NCI-H748 treated with DMSO at 0.1 percent for 48 hours (cell line): ENCODE measurements around the gene ZNF609.

Experiments
- DNase-seq: peaks from one replicate; lab custom pipeline; 2025; lab: John Stamatoyannopoulos, UW

The ZNF609 gene

DNA sequence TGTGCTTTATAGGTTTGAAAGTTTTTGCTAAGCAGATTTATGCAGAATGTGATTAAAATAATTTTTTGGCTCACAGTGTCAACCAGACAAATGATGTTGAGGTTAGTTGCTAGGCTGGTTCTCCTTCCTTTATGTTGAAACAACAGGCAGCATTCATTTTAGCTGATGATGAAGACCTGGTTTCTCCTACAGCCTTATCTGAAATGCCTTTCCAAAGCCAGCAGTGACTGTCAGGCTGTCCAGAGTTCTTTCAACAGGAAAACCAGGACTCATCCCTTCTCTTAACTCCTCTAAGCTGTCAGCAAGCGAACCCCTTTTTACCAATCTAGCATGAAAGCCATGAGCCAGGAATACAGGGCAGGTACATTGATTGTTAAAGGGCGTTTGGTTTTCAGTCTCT, 84.1 kb downstream of the ZNF609 start:
- DNase-seq, result no peak

DNA sequence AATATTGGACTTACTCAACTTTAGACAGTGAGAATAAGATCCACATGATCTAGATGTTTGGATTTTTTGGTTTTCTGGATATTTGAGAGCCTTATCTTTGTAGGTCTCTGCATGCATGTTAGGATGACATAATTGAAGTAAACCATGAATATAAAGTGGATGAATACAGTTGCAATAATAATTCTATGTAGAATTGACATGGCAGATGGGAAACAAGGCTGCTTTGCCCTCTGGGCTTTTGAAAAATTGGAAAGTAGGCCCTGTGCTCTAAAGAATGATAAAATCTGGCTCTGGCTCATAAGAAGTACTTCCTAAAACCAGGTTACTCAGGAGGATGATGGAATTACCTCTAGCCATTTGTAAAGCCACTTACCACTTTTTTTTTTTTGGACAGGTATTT, 86.9 kb downstream of the ZNF609 start:
- no peak for DNase-seq

DNA sequence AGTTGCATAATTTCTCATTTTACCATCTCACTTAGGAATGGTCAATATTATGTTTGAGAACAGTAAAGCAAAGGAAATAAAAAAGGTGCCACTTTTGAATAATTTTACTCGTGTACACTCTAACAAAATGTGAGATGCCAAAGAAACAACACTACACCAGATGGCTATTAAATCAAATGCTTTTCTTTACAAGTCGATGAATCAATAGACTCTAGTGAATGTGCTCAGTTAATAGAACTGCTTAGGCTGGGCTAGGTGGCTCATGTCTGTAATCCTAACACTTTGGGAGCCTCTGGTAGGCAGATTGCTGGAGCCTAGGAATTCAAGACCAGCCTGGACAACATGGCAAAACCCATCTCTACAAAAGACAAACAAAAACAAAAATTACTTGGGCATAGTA, 87.9 kb downstream of the ZNF609 start:
- DNase-seq, result no peak

DNA sequence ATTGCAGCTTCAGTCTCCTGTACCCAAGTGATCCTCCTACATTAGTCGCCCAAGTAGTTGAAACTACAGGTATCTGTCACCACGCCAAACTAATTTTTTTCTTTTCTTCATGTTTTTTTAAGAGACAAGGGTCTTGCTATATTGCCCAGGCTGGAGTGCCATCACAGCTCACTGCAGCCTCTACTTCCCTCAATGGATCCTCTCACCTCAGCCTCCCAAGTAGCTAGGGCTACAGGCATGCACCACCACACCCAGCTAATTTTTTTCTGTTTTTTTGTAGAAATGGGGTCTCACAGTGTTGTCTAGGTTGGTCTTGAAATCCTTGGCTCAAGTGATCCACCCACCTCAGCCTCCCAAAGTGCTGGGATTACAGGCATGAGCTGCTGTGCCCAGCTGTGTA, 89.5 kb downstream of the ZNF609 start:
- no peak for DNase-seq

DNA sequence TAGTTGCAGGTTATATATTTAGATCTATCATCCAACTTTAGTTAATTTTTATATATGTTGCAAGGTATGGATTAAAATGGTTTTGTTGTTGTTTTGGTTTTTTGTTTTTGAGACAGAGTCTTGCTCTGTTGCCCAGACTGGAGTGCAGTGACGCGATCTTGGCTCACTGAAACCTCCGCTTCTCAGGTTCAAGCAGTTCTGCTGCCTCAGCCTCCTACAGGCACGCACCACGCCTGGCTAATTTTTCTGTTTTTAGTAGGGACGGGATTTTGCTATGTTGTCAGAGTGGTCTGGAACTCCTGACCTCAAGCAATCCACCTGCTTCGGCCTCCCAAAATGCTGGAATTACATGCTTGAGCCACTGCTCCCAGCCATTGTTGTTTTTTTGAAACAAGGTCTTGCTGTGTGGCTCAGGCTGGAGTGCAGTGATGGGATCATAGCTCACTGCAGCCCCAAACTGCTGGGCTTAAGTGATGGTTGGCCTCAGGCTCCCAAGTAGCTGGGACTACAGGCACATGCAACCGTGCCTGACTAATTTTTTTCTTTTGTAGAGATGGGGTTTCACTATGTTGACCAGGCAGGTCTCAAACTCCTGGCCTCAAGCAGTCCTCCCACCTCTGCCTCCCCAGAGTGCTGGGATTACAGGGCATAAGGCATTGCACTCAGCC, 92.0 kb downstream of the ZNF609 start:
- no peak for DNase-seq

DNA sequence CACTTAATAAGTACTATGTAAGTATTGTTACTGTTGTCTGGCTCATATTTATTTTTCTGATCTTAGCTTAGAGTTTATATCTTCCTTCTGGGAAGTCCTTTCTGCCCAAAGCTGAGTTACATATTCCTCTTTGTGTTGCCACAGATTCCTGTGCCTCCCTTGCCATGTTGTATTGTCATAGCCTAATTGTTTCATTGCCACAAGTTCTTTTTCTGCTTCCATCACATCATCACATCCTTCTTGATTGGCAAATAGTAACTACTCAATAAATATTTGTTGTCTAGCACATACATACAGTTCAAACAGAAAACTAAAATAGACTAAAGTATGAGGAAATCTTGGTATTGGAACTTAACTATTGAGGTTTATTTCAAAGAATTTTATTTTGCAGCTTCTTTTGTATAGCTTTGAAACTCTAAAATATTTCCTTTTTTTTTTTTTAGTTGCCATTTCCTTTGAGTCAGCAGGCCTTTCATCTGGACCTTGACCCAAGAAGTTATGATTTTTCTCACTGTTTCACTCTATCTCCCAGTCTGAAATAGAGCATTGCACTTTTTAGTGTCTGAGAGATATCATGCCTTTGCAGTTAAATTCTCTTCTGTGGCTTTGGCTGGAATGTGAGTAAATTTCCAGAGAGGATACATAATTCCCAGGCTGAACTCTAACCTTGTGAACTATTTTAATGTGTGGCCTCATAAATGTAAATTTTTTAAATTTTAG, 98.2 kb downstream of the ZNF609 start:
- no peak for DNase-seq

DNA sequence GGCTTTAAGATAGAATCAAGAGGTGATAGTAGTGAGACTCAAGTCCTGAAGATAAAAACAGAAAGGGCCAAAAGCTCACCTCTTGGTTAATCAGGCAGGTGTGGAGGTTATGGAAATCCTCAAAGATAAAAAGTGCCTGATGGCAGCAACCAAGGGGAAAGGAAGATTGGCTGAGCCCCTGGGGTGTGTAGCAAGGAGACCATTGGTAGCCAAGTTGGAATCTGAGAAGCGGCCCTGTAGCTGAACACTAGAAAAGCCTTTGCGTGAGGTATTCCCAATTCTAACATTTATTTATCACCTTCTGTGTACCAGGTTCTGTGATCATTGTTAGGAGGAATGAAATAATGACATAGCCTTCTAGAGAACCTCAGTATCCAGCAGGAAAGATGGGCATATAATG, 98.9 kb downstream of the ZNF609 start:
- DNase-seq, result no peak

DNA sequence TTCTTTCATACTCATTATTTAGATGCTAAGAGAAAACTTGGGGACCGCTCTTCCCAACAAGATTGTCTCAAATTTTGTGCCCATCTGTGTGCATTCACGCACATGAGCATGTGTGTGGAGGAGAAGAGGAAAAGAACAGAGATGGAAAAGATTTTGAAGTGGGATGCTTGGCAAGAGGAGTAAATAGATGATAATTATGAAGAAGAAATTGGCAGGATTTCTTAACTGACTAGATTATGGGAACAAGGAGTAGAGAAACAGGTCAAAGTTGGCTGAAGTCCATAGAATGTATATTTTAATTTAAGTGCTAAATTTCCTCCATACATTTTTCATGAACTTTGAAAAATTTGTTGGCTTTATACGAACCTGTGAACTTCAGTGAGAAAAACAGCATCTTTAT, 100.1 kb downstream of the ZNF609 start:
- DNase-seq, result no peak

DNA sequence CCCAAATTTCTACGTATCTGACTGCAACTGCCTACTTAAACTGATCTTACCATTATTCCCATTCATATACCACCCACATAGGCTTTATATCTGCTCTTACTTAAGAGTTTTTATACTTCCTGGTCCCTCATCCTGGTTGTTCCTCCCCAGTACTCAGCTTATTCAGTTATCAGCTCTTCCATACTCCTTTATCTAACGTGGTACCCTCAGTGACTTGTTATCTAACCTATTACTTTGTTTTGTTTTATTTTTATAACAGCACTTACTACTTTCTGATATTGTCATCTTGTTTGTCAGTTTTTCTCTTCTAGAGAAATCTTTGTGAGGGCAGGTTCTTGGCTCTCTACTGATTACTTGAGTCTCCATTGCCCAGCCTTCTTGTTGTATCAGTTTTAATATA, 100.6 kb downstream of the ZNF609 start:
- no peak for DNase-seq

DNA sequence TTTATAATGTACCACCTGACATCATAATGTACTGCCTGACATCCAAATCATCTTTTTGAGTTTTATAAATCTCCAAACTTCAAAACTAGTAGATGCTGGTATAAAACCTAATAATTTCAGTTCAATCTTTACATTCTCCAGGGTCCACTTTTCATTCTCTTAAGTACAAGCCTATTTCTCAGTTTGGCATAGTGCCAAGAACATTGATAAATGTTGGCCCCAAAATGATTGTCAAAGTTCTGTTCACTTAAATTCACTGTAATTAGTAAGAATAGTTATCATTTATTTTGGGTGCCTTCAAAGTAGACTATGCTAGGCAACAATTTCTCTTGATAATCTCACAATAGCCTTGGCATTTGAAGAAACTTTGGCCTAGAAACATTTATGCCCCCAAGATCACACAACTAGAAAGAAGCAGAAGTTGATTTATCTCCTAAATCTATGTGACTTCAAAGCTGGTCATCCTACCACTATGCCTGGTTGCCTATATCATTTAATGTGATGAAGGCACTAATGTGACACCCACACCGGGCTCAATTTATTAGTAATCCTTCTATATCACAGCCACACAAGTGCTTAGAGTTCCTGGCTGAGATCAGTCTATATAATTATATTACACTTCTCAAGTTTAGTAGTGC, 101.7 kb downstream of the ZNF609 start:
- no peak for DNase-seq

DNA sequence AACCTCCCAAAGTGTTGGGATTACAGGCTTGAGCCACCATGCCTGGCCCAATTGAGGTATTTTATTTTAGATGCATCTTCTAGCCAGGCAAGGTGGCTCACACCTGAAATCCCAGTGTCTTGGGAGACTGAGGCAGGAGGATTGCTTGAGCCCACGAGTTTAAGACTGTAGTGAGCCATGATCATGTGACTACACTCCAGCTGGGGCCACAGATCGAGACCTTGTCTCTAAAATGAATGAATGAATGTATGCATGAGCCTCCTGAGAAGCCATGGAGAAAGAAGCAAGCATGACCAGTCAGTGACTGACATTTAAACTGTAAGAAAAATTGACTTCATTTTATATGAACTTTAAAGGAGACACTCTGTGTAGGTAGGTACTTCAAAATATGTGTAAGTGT, 105.7 kb downstream of the ZNF609 start:
- no peak for DNase-seq

DNA sequence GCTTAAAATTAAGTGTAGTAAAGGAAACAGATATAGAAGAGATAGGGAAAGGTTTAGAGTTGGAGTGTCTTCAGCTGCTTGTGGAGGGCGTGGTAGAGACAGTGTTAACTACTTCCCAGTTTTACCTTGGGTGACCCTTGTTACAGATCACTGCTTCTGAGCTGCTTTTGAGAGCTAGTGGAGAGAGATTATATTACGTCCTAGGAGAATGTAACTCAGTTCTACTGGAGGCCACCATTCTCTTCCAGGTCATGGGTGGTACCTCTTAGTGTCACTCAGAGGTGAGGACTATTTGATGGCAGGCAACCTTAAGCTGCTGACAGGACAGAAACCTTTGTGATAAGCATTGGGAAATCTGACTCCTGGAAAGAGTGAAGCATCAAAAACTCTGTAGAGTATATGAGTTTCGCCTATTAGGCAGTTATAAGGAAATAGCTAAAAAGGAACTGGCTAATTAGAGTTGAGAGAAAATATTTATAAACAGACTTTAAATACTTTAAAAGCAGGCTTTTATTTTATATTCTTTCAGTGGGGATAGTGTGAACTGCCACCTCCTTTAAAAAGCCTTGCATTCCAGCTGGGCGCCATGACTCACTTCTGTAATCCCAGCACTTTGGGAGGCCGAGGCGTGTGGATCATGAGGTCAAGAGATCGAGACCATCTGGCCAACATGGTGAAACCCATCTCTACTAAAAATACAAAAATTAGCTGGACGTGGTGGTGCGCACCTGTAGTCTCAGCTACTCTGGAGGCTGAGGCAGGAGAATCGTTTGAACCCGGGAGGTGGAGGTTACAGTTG, 106.5 kb downstream of the ZNF609 start:
- DNase-seq, result no peak

DNA sequence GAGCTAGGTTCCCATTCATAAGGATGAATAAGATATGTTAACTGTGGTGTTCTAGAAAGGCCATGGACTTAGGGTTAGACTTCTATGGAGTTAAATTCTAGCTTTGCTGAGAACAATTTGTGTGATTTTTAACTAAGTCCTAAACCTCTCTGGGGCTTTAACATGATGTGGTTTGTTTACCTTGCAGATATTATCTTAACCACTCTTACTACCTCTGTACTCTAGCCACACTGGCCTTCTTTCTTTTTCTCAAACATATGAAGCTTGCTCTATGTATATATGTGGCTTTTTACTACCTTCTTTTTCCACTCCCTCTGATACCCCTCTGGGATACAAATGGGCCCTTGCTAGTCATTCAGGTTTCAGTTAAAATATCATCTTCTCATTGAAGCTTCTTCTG, 108.4 kb downstream of the ZNF609 start:
- no peak for DNase-seq

DNA sequence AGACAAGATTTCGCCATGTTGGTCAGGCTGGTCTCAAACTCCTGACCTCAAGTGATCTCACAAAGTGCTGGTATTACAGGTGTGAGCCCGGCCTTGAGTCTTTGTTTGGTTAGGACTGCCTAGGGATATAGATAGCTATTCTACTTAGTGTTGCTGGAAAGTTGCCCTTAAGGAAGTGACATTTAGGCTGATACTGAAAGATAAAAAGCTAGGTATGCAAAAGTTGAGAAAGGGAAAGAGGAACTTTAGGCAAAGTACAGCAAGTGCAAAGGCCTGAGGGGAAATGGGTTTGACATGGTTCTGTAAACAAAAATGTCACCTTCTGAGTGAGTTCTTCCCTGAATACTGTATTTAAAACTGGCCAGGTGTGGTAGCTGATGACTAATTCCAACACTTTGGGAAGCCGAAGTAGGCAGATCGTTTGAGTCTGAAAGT, 111.5 kb downstream of the ZNF609 start:
- DNase-seq, result no peak

DNA sequence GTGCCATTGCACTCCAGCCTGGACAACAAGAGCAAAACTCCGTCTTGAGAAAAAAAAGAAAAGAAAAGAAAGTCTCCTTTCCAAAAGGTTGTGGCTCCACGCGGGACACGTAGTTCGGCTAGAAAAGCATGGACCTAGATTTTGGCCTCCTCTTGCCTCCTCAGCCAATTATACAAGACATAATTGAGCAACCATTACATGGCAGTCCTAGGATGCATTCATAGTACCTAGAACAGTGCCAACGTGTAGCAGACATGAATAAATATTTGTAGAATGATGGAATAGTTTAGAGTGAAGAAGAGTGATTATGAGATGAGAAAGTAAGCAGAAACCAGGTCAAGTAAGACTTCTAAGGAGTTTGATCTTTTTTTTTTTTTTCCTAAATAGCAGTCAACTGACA, 112.5 kb downstream of the ZNF609 start:
- DNase-seq, result no peak

DNA sequence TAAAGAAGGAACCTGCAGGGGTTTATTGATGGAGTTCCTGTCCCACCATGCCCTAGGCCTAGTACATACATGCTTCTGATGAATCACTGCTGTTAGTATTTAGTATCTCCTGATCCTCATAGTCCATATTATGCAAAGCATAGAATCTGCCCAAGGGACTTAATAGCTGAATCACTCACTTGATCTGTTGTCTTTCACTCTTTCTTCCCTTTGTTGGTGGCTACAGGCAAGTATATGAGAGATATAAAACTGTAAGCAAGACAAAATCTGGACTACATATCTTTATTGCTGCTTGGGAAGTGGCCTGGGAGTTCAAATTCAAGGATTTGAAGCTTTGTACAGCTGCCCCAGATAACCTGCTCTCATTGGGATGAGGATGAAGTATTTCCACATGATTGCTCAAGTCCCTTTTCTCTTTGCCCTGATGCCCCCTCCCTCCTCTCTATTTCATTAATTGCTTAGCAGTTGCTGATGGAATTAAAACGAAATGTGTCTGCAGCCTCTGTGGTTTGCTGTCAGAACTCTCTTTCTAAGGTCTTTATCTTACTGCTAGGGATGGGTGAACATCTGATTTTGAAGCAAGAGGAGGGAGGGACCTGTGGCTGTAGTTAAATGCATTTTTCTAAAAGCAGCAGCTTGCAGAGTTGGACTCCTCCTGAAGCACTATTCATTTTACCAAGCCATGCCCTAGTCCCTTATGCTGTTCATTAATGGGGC, 114.1 kb downstream of the ZNF609 start:
- no peak for DNase-seq

DNA sequence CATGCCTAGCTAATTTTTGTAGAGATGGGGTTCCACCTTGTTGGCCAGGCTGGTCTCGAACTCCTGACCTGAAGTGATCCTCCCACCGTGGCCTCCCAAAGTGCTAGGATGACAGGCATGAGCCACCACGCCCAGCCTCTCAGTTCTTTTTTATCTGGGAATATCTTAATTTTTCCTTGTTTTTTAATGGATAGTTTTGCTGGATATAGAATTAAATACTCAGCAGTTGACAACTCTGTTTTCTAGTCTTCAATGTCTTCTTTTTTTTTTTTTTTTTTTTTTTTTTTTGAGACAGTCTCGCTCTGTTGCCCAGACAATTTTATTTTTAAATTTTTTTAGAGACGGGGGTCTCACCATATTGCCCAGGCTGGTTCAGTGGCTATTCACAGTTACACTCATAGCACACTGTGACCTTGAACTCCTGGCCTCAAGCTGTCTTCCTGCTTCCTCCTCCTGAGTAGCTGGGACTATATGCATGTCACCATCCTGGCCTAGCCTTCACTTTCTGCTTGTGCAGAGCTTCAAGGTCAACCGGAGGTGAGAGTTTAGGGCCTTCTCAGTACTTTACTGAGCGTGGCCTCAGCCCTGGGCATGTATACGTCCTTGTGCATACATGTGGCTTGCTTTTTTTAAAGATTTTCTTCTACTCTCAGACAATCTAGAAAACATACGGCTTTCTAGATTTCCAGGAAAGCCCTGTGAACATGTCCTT, 120.5 kb downstream of the ZNF609 start:
- DNase-seq, result no peak

DNA sequence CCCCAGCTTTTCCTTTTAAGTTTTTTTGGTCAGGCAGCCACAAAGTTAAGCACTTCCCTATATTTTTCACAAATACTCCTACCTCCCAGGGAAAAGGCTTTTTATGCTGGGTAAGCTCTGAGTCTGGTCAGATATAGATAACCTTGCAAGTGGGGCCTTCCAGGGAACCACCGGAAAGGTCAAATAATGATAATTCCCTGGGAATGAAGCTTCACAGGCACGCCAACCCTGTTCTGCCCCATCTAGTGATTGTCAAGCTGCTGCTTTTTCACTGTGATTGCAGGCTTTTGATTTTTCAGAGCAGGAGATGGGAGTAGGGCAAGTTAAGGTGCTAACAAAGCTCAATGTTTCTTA, 121.0 kb downstream of the ZNF609 start:
- DNase-seq, result no peak

DNA sequence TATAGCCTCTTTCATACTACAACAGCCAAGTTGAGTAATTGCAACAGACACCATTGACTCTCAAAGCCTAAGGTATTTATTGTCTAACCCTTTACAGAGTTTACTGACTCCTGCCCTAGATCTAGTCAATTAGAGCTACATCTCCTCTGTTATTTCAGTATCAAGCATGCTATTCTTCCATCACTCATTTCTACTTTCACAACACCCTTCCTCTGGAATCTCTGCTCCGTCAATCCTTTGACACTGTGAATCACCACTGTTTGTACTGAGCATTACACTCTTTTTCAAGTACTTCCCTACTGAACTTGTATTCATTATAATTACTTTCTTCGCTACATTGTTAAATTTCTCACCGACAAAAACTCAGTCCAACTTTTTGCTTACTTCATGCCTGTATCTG, 121.8 kb downstream of the ZNF609 start:
- DNase-seq, result no peak

DNA sequence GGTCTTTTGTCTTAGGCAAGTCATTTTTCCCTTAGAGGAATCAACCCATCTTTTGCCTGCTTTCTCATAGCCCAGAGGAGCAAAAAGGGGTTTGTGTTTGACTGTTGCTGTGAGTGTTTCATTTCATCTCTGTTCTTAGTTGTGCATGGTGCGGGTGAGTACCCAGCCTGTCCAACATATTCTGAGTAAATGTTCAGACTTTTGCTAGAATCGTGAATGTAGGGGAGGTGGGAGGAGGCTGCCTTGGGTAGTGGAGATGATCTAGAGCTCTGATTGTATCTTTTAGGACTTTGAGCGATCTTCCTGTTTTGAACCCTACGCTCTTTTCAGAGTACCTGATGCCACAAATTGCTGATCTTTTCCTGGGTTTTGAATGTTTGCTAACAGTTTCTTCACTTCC, 123.1 kb downstream of the ZNF609 start:
- DNase-seq, result no peak

DNA sequence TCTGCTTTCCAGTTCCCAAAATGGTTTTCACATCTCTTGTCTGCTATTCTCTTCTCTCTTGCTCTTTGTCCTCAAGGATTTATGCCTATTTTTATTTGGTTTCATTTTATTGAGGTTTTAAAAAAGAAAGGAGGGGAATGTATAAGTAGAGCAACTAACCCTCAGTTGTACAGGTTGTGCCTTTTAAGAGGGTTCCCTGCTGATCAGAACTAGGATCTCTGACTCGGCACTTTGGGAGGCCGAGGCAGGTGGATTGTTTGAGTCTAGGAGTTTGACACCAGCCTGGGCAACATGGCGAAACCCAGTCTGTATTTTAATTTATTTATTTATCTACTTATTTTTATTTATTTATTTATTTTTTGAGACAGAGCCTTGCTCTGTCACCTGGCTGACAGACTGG, 123.6 kb downstream of the ZNF609 start:
- no peak for DNase-seq
